ES-I3 (cell line): ENCODE measurements around the gene USP4.
"Not testable (repeated sequence)": the region's sequence is repeated elsewhere in the genome, so short reads cannot be mapped to it uniquely, and the experiment has no call there.

Experiments used
- H3K36me3 ChIP-seq: 2 replicates; pipeline ENCODE4 v1.6.1; 2013; ENCODE audit warnings: mild to moderate bottlenecking, low read length, control low read depth, moderate library complexity; ENCODE audit not compliant: insufficient read depth
- H3K4me1 ChIP-seq: 2 replicates; pipeline ENCODE4 v1.6.1; 2013; ENCODE audit warnings: mild to moderate bottlenecking, control low read depth, low read length; ENCODE audit not compliant: insufficient read depth
- H3K9ac ChIP-seq: 2 replicates; pipeline ENCODE4 v1.6.1; 2013; ENCODE audit warnings: low read depth, mild to moderate bottlenecking, low read length, moderate library complexity
- H3K9me3 ChIP-seq: 2 replicates; pipeline ENCODE4 v1.6.1; 2013; ENCODE audit warnings: mild to moderate bottlenecking, low read length, moderate library complexity; ENCODE audit not compliant: control insufficient read depth, insufficient read depth

Gene USP4

DNA sequence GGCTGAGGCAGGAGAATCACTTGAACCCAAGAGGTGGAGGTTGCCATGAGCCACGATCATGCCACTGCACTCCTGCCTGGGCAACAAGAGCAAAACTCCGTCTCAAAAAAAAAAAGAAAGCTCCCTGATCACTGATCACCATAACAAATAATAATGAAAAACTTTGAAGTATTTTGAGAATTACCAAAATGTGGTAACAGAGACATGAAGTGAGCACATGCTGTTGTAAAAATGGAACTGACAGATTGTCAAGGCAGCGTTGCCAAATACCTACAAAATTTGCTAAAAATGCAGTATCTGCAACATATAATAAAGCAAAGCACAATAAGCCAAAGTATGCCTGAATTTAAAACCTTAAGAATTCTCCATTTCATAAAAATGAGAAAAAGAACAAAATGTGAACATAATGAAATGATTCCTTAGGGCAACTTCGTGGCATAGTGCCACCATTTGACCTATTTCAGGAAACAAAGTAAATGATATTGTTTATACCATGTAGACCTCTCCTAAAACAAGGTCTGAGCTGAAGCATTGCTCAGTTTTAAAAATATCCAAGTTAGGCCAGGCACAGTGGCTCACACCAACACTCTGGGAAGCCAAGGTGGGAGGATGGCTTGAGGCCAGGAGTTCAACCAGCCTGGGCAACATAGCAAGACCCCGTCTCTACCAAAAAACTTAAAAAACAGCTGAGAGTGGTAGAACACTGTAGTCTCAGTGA lies 5.8 kb downstream of the USP4 start:
- H3K9ac ChIP-seq: no peak overlapping the region
- peaks cover 5% of the 10 kb centered on the region; the same call in 1 of the 2 replicates for H3K36me3 ChIP-seq
- H3K4me1 ChIP-seq: no peaks in the 10 kb centered on the region
- no peaks in the 10 kb centered on the region for H3K9me3 ChIP-seq

- Histone ChIP-seq H3K4me1 (no peaks in the 10 kb centered on the region), H3K9ac (no peak overlapping the region), H3K9me3 (no peaks in the 10 kb centered on the region), H3K36me3 (peaks cover 5% of the 10 kb centered on the region; the same call in 1 of the 2 replicates)
Observed at GRCh38 chr3:49333091-49333490, 6.8 kb downstream of the USP4 start.

GRCh38 chr3:49329186-49329585 lies 10.7 kb downstream of the USP4 start:
- no peak overlapping the region for H3K9ac ChIP-seq
- no peaks in the 10 kb centered on the region for H3K9me3 ChIP-seq
- H3K4me1 ChIP-seq: no peaks in the 10 kb centered on the region
- H3K36me3 ChIP-seq: peaks cover 12% of the 10 kb centered on the region; the same call in 1 of the 2 replicates

- not testable (repeated sequence) for H3K4me1 ChIP-seq, H3K9me3 ChIP-seq, H3K9ac ChIP-seq
- H3K36me3 ChIP-seq: peaks cover 14% of the 10 kb centered on the region; the same call in 1 of the 2 replicates
Observed at GRCh38 chr3:49328350-49328749, 11.5 kb downstream of the USP4 start.

DNA sequence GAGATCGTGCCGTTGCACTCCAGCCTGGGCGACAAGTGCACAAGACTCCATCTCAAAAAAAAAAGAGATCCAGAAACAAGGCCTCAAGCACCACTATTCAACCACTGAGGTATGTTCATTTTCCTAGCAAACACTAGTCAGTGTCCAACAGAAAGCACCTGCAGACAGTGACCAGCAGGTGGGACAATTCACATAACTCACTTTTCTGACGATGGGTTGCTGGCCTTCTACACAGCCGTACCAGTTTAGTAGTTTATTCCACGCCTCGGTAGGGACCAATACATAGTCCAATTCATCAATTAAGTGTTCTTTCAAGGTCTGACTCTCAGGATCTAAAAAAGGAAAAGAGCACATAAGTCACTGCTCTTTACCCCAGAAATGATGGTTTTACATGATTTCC lies 12.4 kb downstream of the USP4 start:
- Histone ChIP-seq H3K4me1 (no peaks in the 10 kb centered on the region), H3K9ac (no peak overlapping the region), H3K9me3 (no peaks in the 10 kb centered on the region), H3K36me3 (peaks cover 16% of the 10 kb centered on the region; the same call in 1 of the 2 replicates)

DNA sequence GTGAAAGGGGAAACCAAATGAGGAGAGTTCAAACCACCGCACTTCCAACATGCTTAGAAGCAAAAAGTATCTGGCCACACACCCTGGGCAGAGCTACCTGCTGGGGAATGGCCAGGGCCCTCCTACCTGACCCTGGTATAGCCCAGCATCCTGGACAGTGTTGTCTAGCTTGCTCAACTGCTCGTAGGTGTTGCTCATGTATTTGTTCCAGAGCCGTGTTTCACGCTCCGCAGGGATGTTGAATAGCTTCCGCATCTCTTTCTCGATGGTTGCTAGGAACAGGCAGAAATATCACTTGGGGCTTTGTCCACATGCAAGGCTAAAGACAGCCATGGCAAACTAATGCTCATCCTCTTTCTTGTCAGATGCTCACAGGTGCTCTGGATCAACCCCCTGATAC lies 15.1 kb downstream of the USP4 start:
- Histone ChIP-seq H3K9me3 (no peaks in the 10 kb centered on the region), H3K36me3 (peaks cover 23% of the 10 kb centered on the region; the same call in 1 of the 2 replicates), H3K4me1 (no peaks in the 10 kb centered on the region), H3K9ac (no peak overlapping the region)

- H3K9ac ChIP-seq: no peak overlapping the region
- no peaks in the 10 kb centered on the region for H3K4me1 ChIP-seq
- H3K36me3 ChIP-seq: peaks cover 9% of the 10 kb centered on the region; the same call in 1 of the 2 replicates
- H3K9me3 ChIP-seq: no peaks in the 10 kb centered on the region
Observed at GRCh38 chr3:49316696-49317457, 23.0 kb downstream of the USP4 start.

DNA sequence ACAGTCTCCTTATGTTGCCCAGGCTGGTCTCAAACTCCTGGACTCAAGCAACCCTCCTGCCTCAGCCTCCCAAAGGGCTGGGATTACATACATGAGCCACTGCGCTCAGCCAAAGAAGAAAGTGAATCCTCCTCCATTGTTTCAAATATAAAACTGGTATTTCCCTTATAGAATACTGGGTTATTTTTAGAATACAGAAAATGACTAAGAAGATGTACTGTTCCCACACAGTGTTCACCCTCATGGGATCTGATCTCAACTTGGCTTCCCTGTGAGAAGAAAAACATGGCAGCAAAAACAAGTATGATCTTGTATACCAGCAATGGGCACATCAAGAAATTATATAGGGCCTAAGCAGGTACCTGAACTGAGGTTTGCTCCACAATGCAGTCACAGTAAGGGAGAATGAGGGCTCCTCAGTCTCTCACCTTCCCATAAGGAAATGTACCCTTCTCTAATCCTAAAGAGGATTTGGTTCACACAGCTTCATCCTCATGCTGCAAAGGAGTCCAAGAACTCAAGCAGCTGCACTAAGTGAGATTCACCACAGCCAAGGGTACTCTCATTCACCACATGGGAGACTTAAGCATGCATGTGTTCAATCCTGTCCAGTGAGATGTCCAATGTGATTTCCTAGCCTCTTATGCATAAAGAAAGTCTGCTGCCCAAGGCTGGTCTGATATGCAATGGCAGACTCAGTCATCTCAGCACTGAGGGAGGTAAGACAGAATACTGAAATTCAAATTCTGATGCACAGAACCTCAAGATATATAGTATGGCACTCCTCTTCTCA lies 25.8 kb downstream of the USP4 start:
- H3K9me3 ChIP-seq: no peaks in the 10 kb centered on the region

GRCh38 chr3:49311283-49311682 lies 28.6 kb downstream of the USP4 start:
- Histone ChIP-seq H3K9ac (no peak overlapping the region), H3K36me3 (0 out of 2 replicates have a peak, but pooled peaks cover 6% of the 10 kb centered on the region), H3K4me1 (no peaks in the 10 kb centered on the region), H3K9me3 (no peaks in the 10 kb centered on the region)

More for the DNA sequence above, 25.8 kb downstream of the USP4 start:
- Histone ChIP-seq H3K9ac (no peak overlapping the region), H3K36me3 (peaks cover 10% of the 10 kb centered on the region; the same call in 1 of the 2 replicates), H3K4me1 (no peaks in the 10 kb centered on the region)

DNA sequence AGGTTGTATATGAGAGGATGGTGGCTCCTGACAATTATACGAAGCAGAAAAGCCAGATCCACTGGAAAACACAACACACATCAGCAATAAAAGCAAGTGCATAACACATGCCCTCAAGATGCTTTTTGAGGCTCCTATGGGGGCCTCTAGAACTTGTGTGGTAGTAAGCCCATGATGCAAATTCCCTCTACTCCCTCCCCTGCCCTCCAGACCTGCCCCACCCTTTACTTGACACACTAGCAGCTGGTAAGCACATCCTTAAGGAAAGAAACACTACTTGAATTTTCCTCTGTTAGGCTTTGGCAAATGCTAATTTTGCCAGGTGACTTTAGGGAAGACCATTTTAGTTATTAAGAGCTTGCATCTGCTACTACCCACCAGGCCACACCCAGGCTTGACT lies 29.2 kb downstream of the USP4 start:
- Histone ChIP-seq H3K4me1 (no peaks in the 10 kb centered on the region), H3K36me3 (0 out of 2 replicates have a peak, but pooled peaks cover 6% of the 10 kb centered on the region), H3K9me3 (no peaks in the 10 kb centered on the region), H3K9ac (no peak overlapping the region)

DNA sequence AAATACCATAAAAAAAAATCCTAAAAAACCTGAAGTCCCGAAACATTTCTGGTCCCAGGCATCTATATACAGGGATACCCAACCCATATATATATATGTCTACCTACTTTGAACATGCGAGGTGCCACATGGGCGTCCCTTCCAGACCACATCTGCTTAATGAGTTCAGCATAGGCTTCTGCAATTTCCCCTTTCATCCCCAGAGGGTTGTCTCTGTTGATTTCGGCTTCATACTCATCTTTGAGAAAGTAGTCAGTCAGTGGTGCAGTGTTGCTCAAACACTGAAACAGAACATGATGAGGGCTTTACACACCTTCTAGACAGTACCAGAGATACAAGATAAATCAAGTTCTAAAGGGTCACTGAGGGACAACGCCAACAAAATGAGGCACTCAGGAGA lies 34.2 kb downstream of the USP4 start:
- Histone ChIP-seq H3K9ac (no peak overlapping the region), H3K4me1 (no peaks in the 10 kb centered on the region), H3K36me3 (0 out of 2 replicates have a peak, but pooled peaks cover 6% of the 10 kb centered on the region), H3K9me3 (no peaks in the 10 kb centered on the region)

DNA sequence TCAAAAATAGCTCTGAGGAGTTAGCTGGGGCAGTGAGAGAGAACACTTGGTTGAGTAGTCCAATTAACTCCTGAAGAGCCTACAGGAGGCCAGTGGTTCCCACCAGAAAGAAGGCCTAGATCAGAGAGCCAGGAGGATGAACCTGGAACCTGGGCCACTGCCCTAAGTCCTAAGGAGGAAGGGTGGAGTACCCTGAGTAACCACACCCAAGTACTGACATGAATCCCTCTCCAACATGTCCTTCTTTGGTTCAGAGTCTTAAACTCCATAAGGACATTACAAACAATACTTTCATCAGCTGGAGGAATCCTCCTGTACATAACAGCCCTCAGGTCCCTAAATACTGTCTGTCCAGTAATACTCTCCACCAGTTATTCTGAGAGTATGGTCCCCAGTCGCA lies 37.2 kb downstream of the USP4 start:
- Histone ChIP-seq H3K9me3 (no peaks in the 10 kb centered on the region), H3K36me3 (peaks cover 13% of the 10 kb centered on the region), H3K4me1 (no peaks in the 10 kb centered on the region), H3K9ac (no peak overlapping the region)

- Histone ChIP-seq H3K4me1 (no peaks in the 10 kb centered on the region), H3K36me3 (peaks cover 16% of the 10 kb centered on the region), H3K9ac (no peak overlapping the region), H3K9me3 (no peaks in the 10 kb centered on the region)
Observed at GRCh38 chr3:49300595-49300994, 39.3 kb downstream of the USP4 start.

DNA sequence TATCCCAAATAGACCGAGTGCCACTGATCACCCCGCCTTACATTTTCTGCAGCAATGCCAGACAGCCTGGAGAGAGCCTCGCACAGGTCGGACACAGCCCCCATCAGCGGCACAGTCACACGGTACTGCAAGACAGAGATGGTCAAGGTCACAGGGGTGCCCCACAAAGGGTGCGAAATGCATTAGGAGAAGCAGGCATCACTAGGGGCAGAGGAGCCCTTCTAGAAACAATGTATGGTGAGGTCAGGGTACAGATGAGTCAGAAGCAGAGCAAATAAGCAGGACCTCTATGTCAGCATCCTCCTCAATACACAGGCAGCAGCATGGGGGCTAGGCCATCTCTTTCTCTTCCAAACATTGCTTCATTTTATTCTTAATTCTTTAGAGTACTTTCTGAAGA lies 41.3 kb downstream of the USP4 start:
- Histone ChIP-seq H3K9ac (no peak overlapping the region), H3K4me1 (no peaks in the 10 kb centered on the region), H3K9me3 (no peaks in the 10 kb centered on the region), H3K36me3 (peaks cover 21% of the 10 kb centered on the region)
